GM12865 (cell line): ENCODE results near the gene RAD1.
"Not testable (repeated sequence)": the region's sequence is repeated elsewhere in the genome, so short reads cannot be mapped to it uniquely, and the experiment has no call there.

Source experiments
- DNase-seq: peaks from one replicate; pipeline ENCODE4 v3.0.0; 2010; ENCODE audit warnings: low read depth
- H3K4me3 ChIP-seq: 2 replicates; pipeline ENCODE4 v1.5.1; 2011; ENCODE audit warnings: mild to moderate bottlenecking, low read depth, low read length, control low read depth
- TF ChIP-seq, protein P1 (sequence below): IDR thresholded peaks from 2 replicates; pipeline ENCODE4 v1.5.1; 2011; ENCODE audit warnings: low read length, control low read depth, low read depth, inconsistent platforms; ENCODE audit not compliant: insufficient read depth; ENCODE audit errors: missing control alignments

RAD1 gene

DNA sequence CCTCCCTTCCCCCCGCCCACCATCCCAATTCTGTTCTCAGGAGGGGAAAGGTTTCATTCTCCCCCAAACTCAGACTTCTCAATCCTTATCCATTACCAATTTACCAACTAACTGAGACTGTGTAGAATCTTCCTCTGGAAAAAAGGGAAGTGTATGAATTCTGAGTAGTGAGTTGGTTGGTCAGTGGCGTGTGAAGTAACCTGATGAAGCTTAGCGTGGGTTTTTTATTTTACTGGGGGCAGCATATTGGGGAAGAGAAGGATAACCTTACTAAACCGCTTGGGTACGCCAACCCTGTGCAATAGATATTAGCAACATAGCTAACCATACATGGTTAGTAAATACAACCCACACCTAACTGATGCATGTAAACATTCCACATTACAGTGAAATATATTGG, 13.0 kb upstream of the RAD1 start:
- DNase-seq = no peak
- no peak overlapping the region for H3K4me3 ChIP-seq
- TF ChIP-seq, protein P1, sequence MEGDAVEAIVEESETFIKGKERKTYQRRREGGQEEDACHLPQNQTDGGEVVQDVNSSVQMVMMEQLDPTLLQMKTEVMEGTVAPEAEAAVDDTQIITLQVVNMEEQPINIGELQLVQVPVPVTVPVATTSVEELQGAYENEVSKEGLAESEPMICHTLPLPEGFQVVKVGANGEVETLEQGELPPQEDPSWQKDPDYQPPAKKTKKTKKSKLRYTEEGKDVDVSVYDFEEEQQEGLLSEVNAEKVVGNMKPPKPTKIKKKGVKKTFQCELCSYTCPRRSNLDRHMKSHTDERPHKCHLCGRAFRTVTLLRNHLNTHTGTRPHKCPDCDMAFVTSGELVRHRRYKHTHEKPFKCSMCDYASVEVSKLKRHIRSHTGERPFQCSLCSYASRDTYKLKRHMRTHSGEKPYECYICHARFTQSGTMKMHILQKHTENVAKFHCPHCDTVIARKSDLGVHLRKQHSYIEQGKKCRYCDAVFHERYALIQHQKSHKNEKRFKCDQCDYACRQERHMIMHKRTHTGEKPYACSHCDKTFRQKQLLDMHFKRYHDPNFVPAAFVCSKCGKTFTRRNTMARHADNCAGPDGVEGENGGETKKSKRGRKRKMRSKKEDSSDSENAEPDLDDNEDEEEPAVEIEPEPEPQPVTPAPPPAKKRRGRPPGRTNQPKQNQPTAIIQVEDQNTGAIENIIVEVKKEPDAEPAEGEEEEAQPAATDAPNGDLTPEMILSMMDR = no peak

DNA sequence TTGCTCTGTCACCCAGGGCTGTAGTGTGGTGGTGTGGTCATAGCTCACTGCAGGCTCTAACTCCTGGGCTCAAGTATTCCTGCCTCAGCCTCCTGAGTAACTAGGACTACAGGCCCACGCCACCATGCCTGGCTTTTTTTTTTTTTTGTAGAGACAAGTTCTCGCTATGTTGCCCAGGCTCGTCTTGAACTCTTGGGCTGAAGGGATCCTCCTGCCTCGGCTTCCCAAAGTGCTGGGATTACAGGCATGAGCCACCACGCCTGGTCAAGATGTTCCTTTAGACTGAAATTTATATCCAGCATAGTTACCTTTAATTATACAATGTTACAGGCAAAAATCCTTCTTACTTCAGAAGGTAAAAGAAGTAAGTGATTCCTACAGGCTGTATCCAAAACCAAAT, 12.5 kb upstream of the RAD1 start:
- TF ChIP-seq, protein P1 = no peak
- no peak for DNase-seq
- H3K4me3 ChIP-seq = no peak overlapping the region

DNA sequence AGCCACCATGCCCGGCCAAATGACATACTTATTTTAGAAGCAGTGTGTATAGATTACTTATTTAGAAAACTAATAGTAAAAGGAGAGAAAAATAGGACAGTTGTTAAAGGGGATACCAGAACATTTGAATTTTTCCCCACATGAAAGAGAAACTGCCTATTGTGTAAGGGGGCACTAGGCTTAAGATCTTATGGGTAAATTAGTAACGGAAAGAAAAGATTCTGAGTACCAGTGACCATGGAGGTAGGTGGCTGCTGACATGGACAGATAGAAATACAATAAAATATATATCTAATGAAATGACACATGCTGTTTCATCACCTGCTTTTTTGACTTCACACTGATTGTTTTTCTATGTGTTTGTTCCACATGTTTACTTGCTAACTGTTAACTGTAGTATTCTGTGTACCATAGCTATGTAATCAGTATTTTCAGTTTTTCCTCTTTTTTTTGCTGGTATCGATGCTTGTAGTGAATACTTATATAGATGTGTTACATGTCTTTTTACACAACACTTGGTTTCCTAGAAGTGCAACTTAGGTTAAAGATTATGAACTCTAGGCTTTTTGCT, 11.1 kb upstream of the RAD1 start:
- no peak for DNase-seq
- H3K4me3 ChIP-seq = no peak overlapping the region
- TF ChIP-seq, protein P1 = no peak

GRCh38 chr5:34924462-34924765, 9.1 kb upstream of the RAD1 start:
- no peak for DNase-seq
- H3K4me3 ChIP-seq = no peak overlapping the region
- TF ChIP-seq, protein P1 = no peak

DNA sequence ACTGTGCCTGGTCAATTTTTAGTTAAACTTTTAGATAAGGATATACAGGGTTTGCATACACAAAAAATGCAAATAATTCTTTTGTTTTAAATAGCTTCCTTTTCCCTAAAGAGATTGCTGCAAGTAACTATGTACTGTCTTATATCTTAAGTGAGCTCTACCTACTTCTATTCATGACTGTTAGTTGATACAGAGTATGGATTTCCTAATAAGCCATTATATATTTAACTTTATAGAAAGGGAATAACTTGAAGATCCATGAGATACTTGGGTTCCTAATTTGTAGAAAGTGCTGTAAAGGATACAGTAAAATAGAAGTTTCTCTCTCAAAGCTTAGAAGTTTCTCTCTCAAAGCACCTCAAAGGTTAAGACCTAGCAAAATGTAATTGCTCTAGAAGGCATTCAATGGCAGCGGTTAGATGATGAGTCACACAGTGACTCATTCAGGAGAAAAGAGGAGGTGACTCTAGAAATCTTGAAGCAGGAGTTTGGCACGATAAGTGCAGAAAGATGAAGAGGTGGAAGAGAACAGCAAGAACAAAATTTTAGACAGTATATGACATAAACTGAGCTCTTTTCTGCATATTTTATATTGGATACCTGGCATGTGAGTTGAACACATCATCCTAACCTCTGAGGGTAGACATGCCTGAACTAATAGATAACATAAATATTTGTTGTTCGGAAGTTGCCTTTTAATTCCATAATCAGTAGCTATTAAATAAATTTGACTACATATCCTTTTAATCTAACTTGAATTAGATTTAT, 8.6 kb upstream of the RAD1 start:
- H3K4me3 ChIP-seq = no peak overlapping the region
- DNase-seq = peak; percentile 48
- TF ChIP-seq, protein P1 = no peak

DNA sequence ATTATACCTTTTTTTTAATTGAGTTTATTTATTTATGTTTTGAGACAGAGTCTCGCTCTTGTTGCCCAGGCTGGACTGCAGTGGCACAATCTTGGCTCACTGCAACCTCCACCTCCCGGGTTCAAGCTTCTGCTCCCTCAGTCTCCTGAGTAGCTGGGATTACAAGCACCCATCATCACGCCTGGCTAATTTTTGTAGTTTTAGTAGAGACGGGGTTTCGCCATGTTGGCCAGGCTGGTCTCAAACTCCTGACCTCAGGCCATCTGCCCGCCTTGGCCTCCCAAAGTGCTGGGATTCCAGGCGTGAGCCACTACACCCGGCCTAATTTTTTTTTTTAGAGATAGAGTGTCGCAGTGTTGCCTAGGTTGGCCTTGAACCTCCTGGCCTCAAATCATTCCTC, 8.0 kb upstream of the RAD1 start:
- DNase-seq, H3K4me3 ChIP-seq: not testable (repeated sequence)

DNA sequence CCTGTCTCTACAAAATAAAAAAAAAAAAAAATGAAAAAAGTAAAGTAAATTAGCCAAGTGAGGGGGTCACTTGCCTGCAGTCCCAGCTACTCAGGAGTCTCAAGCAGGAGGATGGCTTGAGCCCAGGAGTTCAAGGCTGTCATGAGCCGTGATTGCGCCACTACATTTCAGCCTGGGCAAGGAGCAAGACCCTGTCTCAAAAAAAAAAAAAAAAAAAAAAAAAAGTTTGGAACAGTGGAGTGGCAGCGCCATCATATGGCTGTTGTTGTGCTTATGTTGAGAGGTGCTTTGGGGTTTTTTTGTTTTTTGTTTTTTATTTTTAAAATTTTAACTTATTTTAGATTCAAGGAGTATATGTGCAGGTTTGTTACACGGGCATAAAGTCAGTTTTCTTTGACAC, 3.8 kb upstream of the RAD1 start:
- DNase-seq = no peak
- TF ChIP-seq, protein P1 = peak; percentile 12
- no peak overlapping the region for H3K4me3 ChIP-seq
